NCI-H510A treated with DMSO at 0.1 percent for 48 hours (cell line): Measurements from ENCODE around the gene ZFTA.
"Not testable (repeated sequence)": the region's sequence is repeated elsewhere in the genome, so short reads cannot be mapped to it uniquely, and the experiment has no call there.

Experiments used
- DNase-seq: peaks from one replicate; lab custom pipeline; 2025; lab: John Stamatoyannopoulos, UW

ZFTA gene

GRCh38 chr11:63775191-63775590, 6.6 kb upstream of the ZFTA start:
- no peak for DNase-seq

- not testable (repeated sequence) for DNase-seq
Observed at GRCh38 chr11:63771741-63772318, 3.3 kb upstream of the ZFTA start.

GRCh38 chr11:63770763-63771162, 2.2 kb upstream of the ZFTA start:
- DNase-seq = no peak

- DNase-seq = no peak
Observed at GRCh38 chr11:63769714-63770455, 1.3 kb upstream of the ZFTA start.

- DNase-seq = no peak
Observed at GRCh38 chr11:63769042-63769713, 603 bp upstream of the ZFTA start.

GRCh38 chr11:63767565-63768236, 874 bp downstream of the ZFTA start:
- peak; percentile 68 for DNase-seq

GRCh38 chr11:63767267-63767564, 1.4 kb downstream of the ZFTA start:
- DNase-seq = no peak

- no peak for DNase-seq
Observed at GRCh38 chr11:63766531-63767235, 1.9 kb downstream of the ZFTA start.

GRCh38 chr11:63765688-63766241, 2.8 kb downstream of the ZFTA start:
- DNase-seq = no peak

GRCh38 chr11:63764679-63765647, 3.6 kb downstream of the ZFTA start:
- DNase-seq = no peak

- no peak for DNase-seq
Observed at GRCh38 chr11:63764340-63764678, 4.3 kb downstream of the ZFTA start.

- DNase-seq = no peak
Observed at GRCh38 chr11:63763496-63764339, 4.9 kb downstream of the ZFTA start.

- no peak for DNase-seq
Observed at GRCh38 chr11:63762654-63763495, 5.7 kb downstream of the ZFTA start.

GRCh38 chr11:63761931-63762653, 6.5 kb downstream of the ZFTA start:
- no peak for DNase-seq

GRCh38 chr11:63761188-63761587, 7.4 kb downstream of the ZFTA start:
- no peak for DNase-seq

GRCh38 chr11:63760487-63761079, 8.0 kb downstream of the ZFTA start:
- no peak for DNase-seq

GRCh38 chr11:63756919-63757761, 11.4 kb downstream of the ZFTA start:
- no peak for DNase-seq
